OCI-LY3 (cell line): Measurements from ENCODE around the gene ANKH.

Experiments used
- H2AFZ ChIP-seq: fragments of 200-600, 300-600 bp; shearing (Covaris generic); 2 replicates; pipeline ENCODE4 v1.6.0; 2014; ENCODE audit warnings: antibody characterized with exemption, low read depth, low read length
- H3K27ac ChIP-seq: fragments of 200-600, 300-600 bp; sonication (generic); 2 replicates; pipeline ENCODE4 v1.5.1; 2014; ENCODE audit warnings: mild to moderate bottlenecking, low read length, moderate library complexity, mixed read lengths
- H3K27me3 ChIP-seq: fragments of 200-600, 300-600 bp; sonication (generic); 2 replicates; pipeline ENCODE4 v1.6.1; 2014; ENCODE audit warnings: low read depth, low read length, mixed read lengths
- H3K36me3 ChIP-seq: fragments of 200-600, 300-600 bp; sonication (generic); replicated peaks from 2 replicates; pipeline ENCODE3; 2014; ENCODE audit warnings: low read depth, low read length, mixed read lengths
- H3K4me1 ChIP-seq: fragments of 300-600, 200-600 bp; sonication (generic); 2 replicates; pipeline ENCODE4 v1.6.1; 2014; ENCODE audit warnings: low read length, mixed read lengths
- H3K4me2 ChIP-seq: fragments of 200-600, 300-600 bp; sonication (generic); 2 replicates; pipeline ENCODE4 v1.6.1; 2014; ENCODE audit warnings: low read length, mixed read lengths
- H3K4me3 ChIP-seq: fragments of 300-600, 200-600 bp; sonication (generic); 2 replicates; pipeline ENCODE4 v1.5.1; 2014; ENCODE audit warnings: antibody characterized with exemption, mild to moderate bottlenecking, low read length, moderate library complexity
- H3K79me2 ChIP-seq: fragments of 300-600, 200-600 bp; shearing (Covaris generic); 2 replicates; pipeline ENCODE4 v1.6.1; 2014; ENCODE audit warnings: mild to moderate bottlenecking, low read length, mixed read lengths
- H3K9ac ChIP-seq: fragments of 300-600, 200-600 bp; shearing (Covaris generic); 2 replicates; pipeline ENCODE4 v1.6.0; 2014; ENCODE audit warnings: mild to moderate bottlenecking, low read length, moderate library complexity
- H3K9me3 ChIP-seq: fragments of 200-600, 300-600 bp; shearing (Covaris generic); 2 replicates; pipeline ENCODE4 v1.6.1; 2014; ENCODE audit warnings: low read length, mixed read lengths; ENCODE audit not compliant: insufficient read depth
- H4K20me1 ChIP-seq: fragments of 200-600, 300-600 bp; sonication (generic); 2 replicates; pipeline ENCODE4 v1.6.1; 2016; ENCODE audit warnings: low read length, mixed read lengths; ENCODE audit not compliant: insufficient read depth
- CTCF ChIP-seq: fragments of 200-600, 300-600 bp; sonication (generic); IDR thresholded peaks from 2 replicates; pipeline ENCODE4 v1.5.1; 2014; ENCODE audit warnings: antibody characterized with exemption, low read length, low read depth
- EZH2phosphoT487 ChIP-seq: fragments of 200-600 bp; shearing (Covaris generic); IDR thresholded peaks from 2 replicates; pipeline ENCODE4 v1.6.1; 2018; ENCODE audit warnings: antibody characterized with exemption, mixed run types, low read depth

Gene ANKH

GRCh38 chr5:14678773-14679334 lies 192.7 kb downstream of the ANKH start:
- Histone ChIP-seq H3K27me3 (no peaks in the 10 kb centered on the region), H3K36me3 (peaks cover 52% of the 10 kb centered on the region), H3K4me2 (no peak overlapping the region; the same call in 1 of the 2 replicates), H3K9me3 (no peaks in the 10 kb centered on the region), H4K20me1 (peaks cover 23% of the 10 kb centered on the region; the same call in 1 of the 2 replicates), H3K4me1 (peaks cover 46% of the 10 kb centered on the region), H3K4me3 (no peak overlapping the region), H3K9ac (no peak overlapping the region), H2AFZ (no peak overlapping the region), H3K79me2 (peaks cover 50% of the 10 kb centered on the region), H3K27ac (no peak overlapping the region; the same call in 1 of the 2 replicates)
- TF ChIP-seq CTCF, result no peak
- no peak for TF ChIP-seq EZH2phosphoT487

- H3K4me2 ChIP-seq, result peak overlapping the region; percentile 71
- peaks cover 36% of the 10 kb centered on the region for H4K20me1 ChIP-seq
- no peak overlapping the region for H2AFZ ChIP-seq
- TF ChIP-seq EZH2phosphoT487, result no peak
- TF ChIP-seq CTCF, result no peak
- peak overlapping the region; percentile 46; the same call in 1 of the 2 replicates for H3K27ac ChIP-seq
- peaks cover 74% of the 10 kb centered on the region for H3K79me2 ChIP-seq
- no peaks in the 10 kb centered on the region for H3K27me3 ChIP-seq
- H3K9ac ChIP-seq, result 0 out of 2 replicates have a peak overlapping the region, but pooled peaks have one; percentile 19
- peak overlapping the region; percentile 58 for H3K4me3 ChIP-seq
- no peaks in the 10 kb centered on the region for H3K9me3 ChIP-seq
- H3K4me1 ChIP-seq, result peaks cover 57% of the 10 kb centered on the region
- H3K36me3 ChIP-seq, result peaks cover 40% of the 10 kb centered on the region
Observed at GRCh38 chr5:14676320-14676719, 195.3 kb downstream of the ANKH start.

GRCh38 chr5:14675865-14676300 lies 195.7 kb downstream of the ANKH start:
- Histone ChIP-seq H3K4me3 (peak overlapping the region; percentile 58), H3K36me3 (peaks cover 40% of the 10 kb centered on the region), H3K9me3 (no peaks in the 10 kb centered on the region), H4K20me1 (peaks cover 40% of the 10 kb centered on the region), H2AFZ (no peak overlapping the region), H3K4me1 (peaks cover 62% of the 10 kb centered on the region), H3K9ac (peak overlapping the region; percentile 19; the same call in 1 of the 2 replicates), H3K79me2 (peaks cover 78% of the 10 kb centered on the region), H3K27me3 (no peaks in the 10 kb centered on the region), H3K4me2 (peak overlapping the region; percentile 71), H3K27ac (peak overlapping the region; percentile 46)
- TF ChIP-seq CTCF (no peak), EZH2phosphoT487 (no peak)

GRCh38 chr5:14674983-14675854 lies 196.4 kb downstream of the ANKH start:
- Histone ChIP-seq H3K9ac (peak overlapping the region; percentile 19; the same call in 1 of the 2 replicates), H3K4me1 (peaks cover 62% of the 10 kb centered on the region), H3K9me3 (no peaks in the 10 kb centered on the region), H2AFZ (no peak overlapping the region), H4K20me1 (peaks cover 44% of the 10 kb centered on the region), H3K4me2 (peak overlapping the region; percentile 71), H3K4me3 (peak overlapping the region; percentile 58), H3K27me3 (no peaks in the 10 kb centered on the region), H3K27ac (peak overlapping the region; percentile 46), H3K79me2 (peaks cover 84% of the 10 kb centered on the region), H3K36me3 (peaks cover 40% of the 10 kb centered on the region)
- TF ChIP-seq CTCF (no peak), EZH2phosphoT487 (no peak)
